GM21737 (cell line): ENCODE results near the gene SMOC1.

Source experiments
- ATAC-seq: cut with Tn5 transposase; IDR thresholded peaks from one replicate; pipeline ENCODE4 v1.9.1; 2021; ENCODE audit warnings: mild to moderate bottlenecking, moderate library complexity; ENCODE audit not compliant: unreplicated experiment

Gene SMOC1

DNA sequence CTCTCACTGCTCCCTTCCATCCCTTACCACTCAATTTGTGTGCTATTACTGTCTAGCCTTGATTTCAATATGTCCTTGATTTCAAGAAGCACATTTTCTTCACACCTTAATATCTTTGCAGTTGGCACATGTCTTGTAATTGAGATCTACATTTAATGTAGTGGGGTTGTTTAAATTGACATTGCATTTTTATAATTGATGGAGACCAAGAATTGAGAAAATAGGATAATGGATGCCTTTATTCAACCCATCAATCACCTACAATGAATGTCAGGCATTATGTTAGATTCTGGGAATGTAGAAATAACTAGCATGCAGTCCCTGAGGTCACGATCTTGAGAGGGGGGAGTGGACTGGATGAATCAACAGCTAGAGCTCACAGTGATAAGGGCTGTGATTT, 94.6 kb downstream of the SMOC1 start:
- no peak for ATAC-seq

GRCh38 chr14:69979882-69980281, 100.7 kb downstream of the SMOC1 start:
- no peak for ATAC-seq

GRCh38 chr14:69980457-69981425, 101.5 kb downstream of the SMOC1 start:
- ATAC-seq = no peak

GRCh38 chr14:69982220-69982839, 103.1 kb downstream of the SMOC1 start:
- ATAC-seq = no peak

- ATAC-seq = no peak
Observed at GRCh38 chr14:69982886-69983285, 103.7 kb downstream of the SMOC1 start.

GRCh38 chr14:69983317-69983716, 104.1 kb downstream of the SMOC1 start:
- no peak for ATAC-seq

DNA sequence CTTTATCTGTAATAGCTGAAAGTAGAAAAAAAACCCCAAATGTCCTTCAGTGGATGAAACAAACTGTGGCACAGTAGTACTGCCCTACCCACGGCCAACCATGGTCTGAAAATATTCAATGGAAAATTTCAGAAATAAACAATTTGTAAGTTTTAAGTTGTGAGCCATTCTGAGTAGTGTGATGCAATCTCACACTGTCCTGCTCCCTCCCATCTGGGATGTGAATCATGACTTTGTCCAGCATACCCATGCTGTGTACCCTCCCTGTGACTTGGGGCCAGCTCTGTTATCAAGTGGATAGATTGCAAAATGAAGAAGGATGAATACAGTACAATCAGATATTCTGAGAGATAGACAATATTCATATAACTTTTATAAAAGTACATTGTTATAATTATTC, 106.2 kb downstream of the SMOC1 start:
- ATAC-seq = no peak

DNA sequence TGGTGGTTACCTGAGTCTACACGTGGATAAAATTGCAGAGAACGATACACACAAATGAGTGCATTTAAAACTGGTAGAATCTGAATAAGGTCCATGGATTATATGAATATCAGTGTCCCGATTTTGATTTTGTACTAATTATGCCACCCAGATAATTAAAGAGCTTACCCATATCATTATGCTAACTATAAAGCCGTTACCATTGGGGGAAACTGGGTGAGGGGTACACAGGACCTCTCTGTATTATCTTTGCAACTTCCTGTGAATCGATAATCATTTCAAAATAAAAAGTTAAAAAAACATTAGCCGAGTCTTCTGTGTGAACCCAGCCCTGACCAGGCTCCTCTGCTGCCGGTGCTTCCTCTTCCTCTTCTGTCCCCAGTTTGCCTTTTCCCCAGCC, 107.1 kb downstream of the SMOC1 start:
- ATAC-seq = no peak

GRCh38 chr14:69987406-69988121, 108.3 kb downstream of the SMOC1 start:
- ATAC-seq = no peak

GRCh38 chr14:69988979-69989378, 109.8 kb downstream of the SMOC1 start:
- ATAC-seq = no peak

- ATAC-seq = no peak
Observed at GRCh38 chr14:69989622-69990021, 110.4 kb downstream of the SMOC1 start.

DNA sequence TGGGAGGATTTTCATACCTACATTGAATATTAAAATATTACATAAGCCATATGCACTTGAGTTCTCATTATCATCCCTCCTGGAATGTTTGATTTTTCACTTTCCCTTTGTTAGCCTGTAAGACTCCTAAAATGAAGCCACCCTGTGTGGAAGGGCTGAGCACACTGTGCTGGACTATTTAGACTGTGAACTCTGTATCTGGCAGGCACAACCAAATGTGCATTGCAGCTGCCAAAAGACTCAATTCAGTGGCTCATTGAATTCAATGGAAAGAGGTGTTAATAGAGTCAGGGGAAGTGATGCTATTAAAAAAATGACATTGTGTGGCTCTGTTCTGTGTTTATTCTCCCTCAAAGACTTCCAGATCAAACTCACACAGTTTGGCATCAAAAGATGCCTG, 111.1 kb downstream of the SMOC1 start:
- no peak for ATAC-seq

- ATAC-seq = no peak
Observed at GRCh38 chr14:69991422-69991821, 112.2 kb downstream of the SMOC1 start.

DNA sequence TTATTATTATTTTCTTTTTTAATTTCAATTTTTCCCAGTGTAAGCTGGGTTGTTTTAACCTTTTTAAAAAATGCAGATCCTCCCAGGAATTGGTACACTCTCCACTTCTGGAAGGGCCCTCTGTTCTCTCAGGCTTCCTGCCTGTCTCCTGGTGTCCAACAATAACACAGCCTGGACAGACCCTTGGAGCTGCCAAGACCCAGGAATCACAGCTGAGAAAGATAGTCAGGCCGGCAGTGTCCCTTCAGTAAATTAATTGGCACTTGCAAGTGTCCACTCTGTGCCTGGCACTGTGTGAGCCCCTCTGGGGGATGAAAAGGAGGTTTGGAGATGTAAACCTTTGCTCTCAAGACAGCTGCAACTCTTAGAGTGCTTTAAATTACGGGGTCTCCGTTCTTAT, 113.3 kb downstream of the SMOC1 start:
- no peak for ATAC-seq

DNA sequence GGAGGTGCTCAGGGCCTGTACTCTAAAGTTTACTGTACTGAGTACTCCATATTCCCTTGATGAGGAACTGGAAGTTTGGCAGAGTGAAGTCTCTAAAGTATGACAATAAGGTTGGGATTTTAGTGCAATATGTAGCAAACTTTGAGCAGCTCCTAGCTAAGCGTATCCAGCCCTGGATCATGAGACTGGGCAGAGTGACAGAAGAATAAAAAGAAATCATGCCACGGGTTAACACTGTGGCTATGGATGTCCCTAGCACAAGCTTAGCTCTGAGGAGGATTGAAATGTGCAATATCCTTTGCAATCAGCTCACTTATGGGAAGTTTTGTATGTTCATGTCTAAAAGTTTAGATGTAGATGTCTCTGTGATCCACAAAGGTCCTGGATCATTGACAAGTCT, 114.1 kb downstream of the SMOC1 start:
- no peak for ATAC-seq

DNA sequence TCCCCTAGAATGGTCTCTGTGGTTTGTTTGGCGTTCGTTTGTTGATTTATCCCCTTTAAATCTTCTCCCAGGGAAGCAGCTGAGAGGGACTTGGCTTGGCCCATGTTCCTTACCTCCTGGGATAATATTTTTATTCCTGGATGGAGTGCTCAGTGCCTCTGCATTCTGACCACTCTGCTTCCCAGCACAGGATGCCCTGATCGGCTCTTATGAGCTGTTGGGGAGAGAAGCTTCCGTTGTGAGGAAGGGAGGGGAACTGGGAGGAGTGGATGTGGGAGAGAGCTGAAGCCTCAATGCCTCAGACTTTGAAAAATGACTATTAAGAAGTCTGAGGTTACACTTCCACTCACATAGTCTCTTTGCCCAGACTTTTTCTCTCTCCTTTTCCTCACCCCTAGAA, 114.8 kb downstream of the SMOC1 start:
- ATAC-seq = no peak

GRCh38 chr14:69996216-69996615, 117.0 kb downstream of the SMOC1 start:
- no peak for ATAC-seq

GRCh38 chr14:69997849-69998248, 118.6 kb downstream of the SMOC1 start:
- no peak for ATAC-seq

DNA sequence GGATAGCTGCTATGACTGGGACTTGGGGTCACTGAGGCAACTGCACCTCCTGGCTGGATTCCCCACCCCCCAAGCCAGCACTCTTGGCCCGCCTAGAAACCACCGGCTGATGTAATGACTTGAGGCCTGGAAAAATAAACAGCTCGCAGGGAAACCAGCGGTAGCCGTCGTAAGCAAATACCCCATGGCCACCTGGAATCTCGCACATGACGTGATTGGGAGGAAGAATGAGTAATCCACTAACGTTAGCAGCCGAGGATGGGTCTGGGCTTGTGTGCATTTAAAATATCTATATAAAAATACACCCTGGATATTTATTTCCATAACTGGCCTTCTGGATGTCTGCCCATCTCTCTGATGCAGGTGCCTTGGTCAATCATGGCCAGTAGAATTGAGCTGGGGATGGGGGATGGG, 120.1 kb downstream of the SMOC1 start:
- no peak for ATAC-seq

- no peak for ATAC-seq
Observed at GRCh38 chr14:70000601-70001000, 121.4 kb downstream of the SMOC1 start.

GRCh38 chr14:70002589-70003346, 123.6 kb downstream of the SMOC1 start:
- no peak for ATAC-seq
